Activated T-cell treated with anti-CD3 and anti-CD28 coated beads, Interleukin-2, amount 50 U/mL, for 4 hours (primary cell): Measurements from ENCODE around the gene TRUB1. TPM values are rescaled to one million over a fixed set of nuclear protein-coding genes. Genes with fewer than 3 reads are reported as not detected.

Source experiments
- ATAC-seq, 2 donors: fragments of 200-7000 bp; cut with Tn5 transposase; one replicate each; pipeline ENCODE4 v1.10.0; 2021
- DNase-seq: peaks from one replicate; pipeline ENCODE4 v3.0.0-alpha.2; 2020
- H3K27me3 Mint-ChIP-seq: one replicate; pipeline ENCODE4 v1.8.0; 2021; ENCODE audit warnings: low read depth, mixed read lengths
- H3K36me3 Mint-ChIP-seq: one replicate; pipeline ENCODE4 v1.8.0; 2022; ENCODE audit warnings: mixed read lengths; ENCODE audit not compliant: insufficient read depth
- H3K4me1 Mint-ChIP-seq: one replicate; pipeline ENCODE4 v1.8.0; 2021; ENCODE audit warnings: low read depth, mixed read lengths
- H3K4me3 Mint-ChIP-seq: one replicate; pipeline ENCODE4 v1.8.0; 2021; ENCODE audit warnings: mild to moderate bottlenecking, moderate library complexity, mixed read lengths
- H3K9me3 Mint-ChIP-seq: one replicate; pipeline ENCODE4 v1.8.0; 2021; ENCODE audit warnings: mixed read lengths
- total RNA-seq, 3 donors: library from RNA; stranded (reverse); gene quantifications; one replicate each; pipeline ENCODE4 v1.2.1, GENCODE V29; 2021

TRUB1 gene
- total RNA-seq, 3 donors from 2014 or later, result 20.3 to 26.9 (median 26.7) TPM

GRCh38 chr10:114914560-114914959, 23.4 kb upstream of the TRUB1 start:
- Mint-ChIP-seq H3K36me3 (no peaks in the 10 kb centered on the region), H3K27me3 (peaks cover 3% of the 10 kb centered on the region), H3K9me3 (no peaks in the 10 kb centered on the region), H3K4me1 (no peaks in the 10 kb centered on the region), H3K4me3 (no peak overlapping the region)
- ATAC-seq (no peak), DNase-seq (no peak)

- Mint-ChIP-seq H3K9me3 (no peaks in the 10 kb centered on the region), H3K4me3 (no peak overlapping the region), H3K36me3 (no peaks in the 10 kb centered on the region), H3K27me3 (peaks cover 5% of the 10 kb centered on the region), H3K4me1 (no peaks in the 10 kb centered on the region)
- DNase-seq (no peak), ATAC-seq (no peak)
Measured at GRCh38 chr10:114915294-114915693, 22.7 kb upstream of the TRUB1 start.

GRCh38 chr10:114916653-114917052, 21.3 kb upstream of the TRUB1 start:
- Mint-ChIP-seq H3K4me3 (no peak overlapping the region), H3K9me3 (no peaks in the 10 kb centered on the region), H3K27me3 (peaks cover 9% of the 10 kb centered on the region), H3K4me1 (no peaks in the 10 kb centered on the region), H3K36me3 (no peaks in the 10 kb centered on the region)
- DNase-seq, result no peak
- no peak for ATAC-seq

- ATAC-seq (no peak), DNase-seq (no peak)
- H3K9me3 Mint-ChIP-seq, result no peaks in the 10 kb centered on the region
- H3K27me3 Mint-ChIP-seq, result peaks cover 9% of the 10 kb centered on the region
- H3K36me3 Mint-ChIP-seq, result no peaks in the 10 kb centered on the region
- H3K4me1 Mint-ChIP-seq, result no peaks in the 10 kb centered on the region
- H3K4me3 Mint-ChIP-seq, result no peak overlapping the region
Measured at GRCh38 chr10:114917459-114917858, 20.5 kb upstream of the TRUB1 start.

- Mint-ChIP-seq H3K9me3 (no peaks in the 10 kb centered on the region), H3K4me1 (no peaks in the 10 kb centered on the region), H3K27me3 (peaks cover 12% of the 10 kb centered on the region), H3K4me3 (no peak overlapping the region), H3K36me3 (no peaks in the 10 kb centered on the region)
- DNase-seq, result no peak
- ATAC-seq, result no peak
Measured at GRCh38 chr10:114917927-114918672, 19.9 kb upstream of the TRUB1 start.

GRCh38 chr10:114920459-114920858, 17.5 kb upstream of the TRUB1 start:
- Mint-ChIP-seq H3K27me3 (peaks cover 19% of the 10 kb centered on the region), H3K9me3 (no peaks in the 10 kb centered on the region)
- no peak for ATAC-seq

GRCh38 chr10:114922003-114922402, 16.0 kb upstream of the TRUB1 start:
- H3K36me3 Mint-ChIP-seq, result no peaks in the 10 kb centered on the region
- no peaks in the 10 kb centered on the region for H3K9me3 Mint-ChIP-seq
- H3K27me3 Mint-ChIP-seq, result peaks cover 26% of the 10 kb centered on the region
- H3K4me3 Mint-ChIP-seq, result no peak overlapping the region
- no peak for ATAC-seq
- H3K4me1 Mint-ChIP-seq, result no peaks in the 10 kb centered on the region
- no peak for DNase-seq

More at GRCh38 chr10:114920459-114920858, 17.5 kb upstream of the TRUB1 start:
- H3K4me3 Mint-ChIP-seq, result no peak overlapping the region
- H3K36me3 Mint-ChIP-seq, result no peaks in the 10 kb centered on the region
- DNase-seq, result no peak
- no peaks in the 10 kb centered on the region for H3K4me1 Mint-ChIP-seq

- no peaks in the 10 kb centered on the region for H3K9me3 Mint-ChIP-seq
- DNase-seq (no peak), ATAC-seq (no peak)
- H3K36me3 Mint-ChIP-seq, result no peaks in the 10 kb centered on the region
- no peak overlapping the region for H3K4me3 Mint-ChIP-seq
- H3K4me1 Mint-ChIP-seq, result no peaks in the 10 kb centered on the region
- peaks cover 23% of the 10 kb centered on the region for H3K27me3 Mint-ChIP-seq
Measured at GRCh38 chr10:114923551-114923950, 14.4 kb upstream of the TRUB1 start.

- no peaks in the 10 kb centered on the region for H3K9me3 Mint-ChIP-seq
- H3K36me3 Mint-ChIP-seq, result no peaks in the 10 kb centered on the region
- peaks cover 21% of the 10 kb centered on the region for H3K27me3 Mint-ChIP-seq
- no peak overlapping the region for H3K4me3 Mint-ChIP-seq
- H3K4me1 Mint-ChIP-seq, result no peaks in the 10 kb centered on the region
- ATAC-seq (peak; percentile 63 to 76), DNase-seq (no peak)
Measured at GRCh38 chr10:114925587-114926586, 12.1 kb upstream of the TRUB1 start.

- no peaks in the 10 kb centered on the region for H3K36me3 Mint-ChIP-seq
- ATAC-seq (no peak), DNase-seq (no peak)
- no peak overlapping the region for H3K4me3 Mint-ChIP-seq
- no peaks in the 10 kb centered on the region for H3K4me1 Mint-ChIP-seq
- H3K27me3 Mint-ChIP-seq, result peaks cover 14% of the 10 kb centered on the region
- H3K9me3 Mint-ChIP-seq, result peaks cover 8% of the 10 kb centered on the region
Measured at GRCh38 chr10:114928818-114929217, 9.2 kb upstream of the TRUB1 start.

- Mint-ChIP-seq H3K36me3 (no peaks in the 10 kb centered on the region), H3K27me3 (peaks cover 11% of the 10 kb centered on the region), H3K4me3 (no peak overlapping the region), H3K4me1 (no peaks in the 10 kb centered on the region), H3K9me3 (peaks cover 8% of the 10 kb centered on the region)
- ATAC-seq (no peak), DNase-seq (no peak)
Measured at GRCh38 chr10:114930320-114930719, 7.7 kb upstream of the TRUB1 start.

- no peaks in the 10 kb centered on the region for H3K4me1 Mint-ChIP-seq
- peaks cover 8% of the 10 kb centered on the region for H3K9me3 Mint-ChIP-seq
- H3K4me3 Mint-ChIP-seq, result no peak overlapping the region
- no peak for ATAC-seq
- H3K27me3 Mint-ChIP-seq, result peaks cover 7% of the 10 kb centered on the region
- no peaks in the 10 kb centered on the region for H3K36me3 Mint-ChIP-seq
- no peak for DNase-seq
Measured at GRCh38 chr10:114931072-114931679, 6.8 kb upstream of the TRUB1 start.

GRCh38 chr10:114932225-114932624, 5.8 kb upstream of the TRUB1 start:
- Mint-ChIP-seq H3K4me3 (no peak overlapping the region), H3K9me3 (peaks cover 8% of the 10 kb centered on the region), H3K36me3 (no peaks in the 10 kb centered on the region), H3K27me3 (peaks cover 4% of the 10 kb centered on the region), H3K4me1 (peaks cover under 1% of the 10 kb centered on the region)
- ATAC-seq (no peak), DNase-seq (no peak)

- Mint-ChIP-seq H3K4me1 (peaks cover 4% of the 10 kb centered on the region), H3K9me3 (peaks cover 8% of the 10 kb centered on the region), H3K4me3 (no peak overlapping the region), H3K36me3 (no peaks in the 10 kb centered on the region), H3K27me3 (peaks cover 4% of the 10 kb centered on the region)
- ATAC-seq, result no peak
- DNase-seq, result no peak
Measured at GRCh38 chr10:114932945-114933344, 5.0 kb upstream of the TRUB1 start.
